Lung (tissue), 12 donors: ENCODE data around the gene BMP2K. TPM values are rescaled to one million over a fixed set of nuclear protein-coding genes. Genes with fewer than 3 reads are reported as not detected.

Experiments
- ATAC-seq: fragments of 200-7000 bp; cut with Tn5 transposase; one replicate; pipeline ENCODE4 v1.9.1; 2020; ENCODE audit warnings: moderate number of reproducible peaks; ENCODE audit not compliant: insufficient read depth, low FRiP score
- DNase-seq, 3 donors: peaks; one replicate each; pipeline ENCODE4 v3.0.0-alpha.2; 2013 to 2017
- H3K27ac ChIP-seq, 2 donors: one replicate each; pipeline ENCODE4 v1.5.1; 2013; ENCODE audit warnings: mild to moderate bottlenecking in 2 of 2, moderate library complexity in 2 of 2, control low read depth in 1 of 2, inconsistent platforms in 1 of 2, low read depth in 1 of 2, low read length in 1 of 2
- H3K27me3 ChIP-seq, 3 donors: one replicate each; pipeline ENCODE4 v1.5.1; 2013; ENCODE audit warnings: low read length in 2 of 3; ENCODE audit not compliant: control insufficient read depth in 3 of 3, insufficient read depth in 3 of 3
- H3K36me3 ChIP-seq, 4 donors: one replicate each; pipeline ENCODE4 v1.5.1; 2013; ENCODE audit warnings: low read length in 4 of 4, mild to moderate bottlenecking in 1 of 4, moderate library complexity in 1 of 4; ENCODE audit not compliant: control insufficient read depth in 4 of 4, insufficient read depth in 4 of 4
- H3K4me1 ChIP-seq, 5 donors: one replicate each; pipeline ENCODE4 v1.5.1; 2013; ENCODE audit warnings: low read length in 5 of 5, mild to moderate bottlenecking in 2 of 5, moderate library complexity in 1 of 5; ENCODE audit not compliant: control insufficient read depth in 5 of 5, insufficient read depth in 5 of 5
- H3K4me3 ChIP-seq: one replicate; pipeline ENCODE4 v1.5.1; 2013; ENCODE audit warnings: mild to moderate bottlenecking, control low read depth, moderate library complexity
- H3K9ac ChIP-seq, 2 donors: one replicate each; pipeline ENCODE4 v1.5.1; 2013; ENCODE audit warnings: low read length in 2 of 2, control low read depth in 1 of 2; ENCODE audit not compliant: insufficient read depth in 1 of 2
- H3K9me3 ChIP-seq, 4 donors: one replicate each; pipeline ENCODE4 v1.5.1; 2013; ENCODE audit warnings: low read length in 3 of 4, mild to moderate bottlenecking in 1 of 4, moderate library complexity in 1 of 4; ENCODE audit not compliant: control insufficient read depth in 4 of 4, insufficient read depth in 3 of 4
- CTCF ChIP-seq: IDR thresholded peaks from 2 replicates; pipeline ENCODE4 v1.5.1; 2012; ENCODE audit warnings: mild to moderate bottlenecking; ENCODE audit errors: control extremely low read depth, extremely low read depth
- WGBS, 2 donors: extraction: QIAGEN DNeasy Blood & Tissue Kit; methylation state at CpG; one replicate each; pipeline ENCODE4 v1.1.7; 2013; 5-methylcytosine and 5-hydroxymethylcytosine counted together
- polyA plus RNA-seq, 2 donors: library from polyadenylated mRNA; stranded (reverse); fragments of 200-250 nt; gene quantifications; one replicate each; pipeline ENCODE4 v1.2.1, GENCODE V29; 2013
- total RNA-seq, 2 donors: library from RNA; depleted of rRNA in 1 of 2; stranded (reverse); fragments of >200 nt in 1 of 2; gene quantifications; one replicate each; pipeline ENCODE4 v1.2.1, GENCODE V29; 2014 to 2021
- donor health status: control.
- donor health status: control.
- donor health status: Bipolar disorder and iron deficiency.
- donor health status: healthy.
- donor health status: DM: yes; HTN: yes; CAD: no.

The BMP2K gene
- total and polyA plus RNA-seq, 4 donors = 10.0 to 89.7 (median 26.0) TPM

- Histone ChIP-seq H3K36me3 (peaks cover 2 to 14% (median 3%) of the 10 kb centered on the region in 4 donors), H3K4me1 (no peaks in the 10 kb centered on the region), H3K9me3 (no peaks in the 10 kb centered on the region), H3K27ac (no peak overlapping the region), H3K4me3 (no peak overlapping the region), H3K9ac (no peak overlapping the region), H3K27me3 (no peaks in the 10 kb centered on the region)
- 87 to 94% methylated on average over 2 of the region's 2 CpGs for WGBS, 2 donors
- no peak for TF ChIP-seq CTCF
- no peak for ATAC-seq
- DNase-seq = no peak
Measured at GRCh38 chr4:78862314-78862737, 86.2 kb downstream of the BMP2K start.

GRCh38 chr4:78863254-78863869 is 87.2 kb downstream of the BMP2K start:
- Histone ChIP-seq H3K4me1 (no peaks in the 10 kb centered on the region), H3K9me3 (no peaks in the 10 kb centered on the region), H3K4me3 (no peak overlapping the region), H3K27ac (no peak overlapping the region), H3K36me3 (peaks cover 2 to 14% (median 3%) of the 10 kb centered on the region in 4 donors), H3K27me3 (no peaks in the 10 kb centered on the region), H3K9ac (no peak overlapping the region)
- 82 to 90% methylated on average over 5 of the region's 5 CpGs for WGBS, 2 donors
- DNase-seq (no peak), ATAC-seq (no peak)
- no peak for TF ChIP-seq CTCF

- no peaks in the 10 kb centered on the region for H3K27me3 ChIP-seq
- no peaks in the 10 kb centered on the region for H3K9me3 ChIP-seq
- no peaks in the 10 kb centered on the region for H3K4me1 ChIP-seq
- DNase-seq (no peak), ATAC-seq (no peak)
- TF ChIP-seq CTCF = no peak
- 76 to 83% methylated on average over 2 of the region's 2 CpGs for WGBS, 2 donors
- H3K4me3 ChIP-seq = no peak overlapping the region
- H3K36me3 ChIP-seq = peaks cover 2 to 14% (median 3%) of the 10 kb centered on the region in 4 donors
- no peak overlapping the region for H3K9ac ChIP-seq
- H3K27ac ChIP-seq = no peak overlapping the region
Measured at GRCh38 chr4:78863991-78864390, 87.8 kb downstream of the BMP2K start.

GRCh38 chr4:78864405-78865024 is 88.4 kb downstream of the BMP2K start:
- H3K4me1 ChIP-seq = no peaks in the 10 kb centered on the region
- H3K4me3 ChIP-seq = no peak overlapping the region
- no peak for ATAC-seq
- H3K9me3 ChIP-seq = no peaks in the 10 kb centered on the region
- DNase-seq = peak in 2 of 3 donors; percentile 82 to 89
- peak; percentile 67 for TF ChIP-seq CTCF
- WGBS, 2 donors = 34% methylated on average over 3 of the region's 3 CpGs
- no peaks in the 10 kb centered on the region for H3K27me3 ChIP-seq
- H3K9ac ChIP-seq = no peak overlapping the region
- H3K27ac ChIP-seq = no peak overlapping the region
- H3K36me3 ChIP-seq = peaks cover 2 to 14% (median 4%) of the 10 kb centered on the region in 4 donors
